Stimulated activated effector memory CD8-positive, alpha-beta T cell treated with anti-CD3 and anti-CD28 coated beads, Interleukin-12 subunit alpha, Interleukin-12 subunit beta, amount 100 ng/mL, for 72 hours (primary cell): Measurements from ENCODE around the gene CCIN.
"Not testable (repeated sequence)": the region's sequence is repeated elsewhere in the genome, so short reads cannot be mapped to it uniquely, and the experiment has no call there.

ENCODE experiments used
- ATAC-seq: fragments of 150-1000 bp; cut with Tn5 transposase; 2 replicates; pipeline ENCODE4 v1.10.0; 2021
- DNase-seq, 2 donors: peaks; one replicate each; pipeline ENCODE4 v3.0.0; 2021 to 2022; ENCODE audit warnings: low spot score in 2 of 2
- H3K27ac Mint-ChIP-seq: one replicate; pipeline ENCODE4 v1.8.0; 2022; ENCODE audit warnings: mild to moderate bottlenecking, mixed read lengths
- H3K36me3 Mint-ChIP-seq: one replicate; pipeline ENCODE4 v1.8.0; 2022; ENCODE audit warnings: mild to moderate bottlenecking, mixed read lengths
- H3K4me1 Mint-ChIP-seq: one replicate; pipeline ENCODE4 v1.8.0; 2022; ENCODE audit warnings: mixed read lengths
- H3K4me3 Mint-ChIP-seq: one replicate; pipeline ENCODE4 v1.8.0; 2022; ENCODE audit warnings: mild to moderate bottlenecking, mixed read lengths
- H3K9me3 Mint-ChIP-seq: one replicate; pipeline ENCODE4 v1.8.0; 2022; ENCODE audit warnings: mixed read lengths

Gene CCIN

GRCh38 chr9:36169166-36169565 is at the start of gene CCIN:
TSS of gene CCIN (plus strand) at chr9:36169388. CDS start at chr9:36169503, 115 bp downstream.
- ATAC-seq (no peak), DNase-seq (no peak)
- peaks cover 5% of the 10 kb centered on the region for H3K4me1 Mint-ChIP-seq
- no peak within 1 kb of the TSS for H3K4me3 Mint-ChIP-seq
- no peak within 1 kb of the TSS for H3K27ac Mint-ChIP-seq
- no peaks in the 10 kb centered on the region for H3K36me3 Mint-ChIP-seq
- no peaks in the 10 kb centered on the region for H3K9me3 Mint-ChIP-seq

GRCh38 chr9:36119476-36119875 is 49.7 kb upstream of the CCIN start:
- no peak overlapping the region for H3K27ac Mint-ChIP-seq
- DNase-seq (no peak), ATAC-seq (no peak)
- no peaks in the 10 kb centered on the region for H3K36me3 Mint-ChIP-seq
- no peaks in the 10 kb centered on the region for H3K4me1 Mint-ChIP-seq
- no peak overlapping the region for H3K4me3 Mint-ChIP-seq
- H3K9me3 Mint-ChIP-seq, result no peaks in the 10 kb centered on the region

GRCh38 chr9:36120705-36121104 is 48.5 kb upstream of the CCIN start:
- ATAC-seq (no peak), DNase-seq (no peak)
- Mint-ChIP-seq H3K27ac (no peak overlapping the region), H3K9me3 (no peaks in the 10 kb centered on the region), H3K36me3 (no peaks in the 10 kb centered on the region), H3K4me3 (no peak overlapping the region), H3K4me1 (peaks cover 7% of the 10 kb centered on the region)

- DNase-seq (no peak), ATAC-seq (no peak)
- H3K4me3 Mint-ChIP-seq, result no peak overlapping the region
- no peaks in the 10 kb centered on the region for H3K36me3 Mint-ChIP-seq
- peak overlapping the region; percentile 67 for H3K27ac Mint-ChIP-seq
- H3K4me1 Mint-ChIP-seq, result peaks cover 11% of the 10 kb centered on the region
- no peaks in the 10 kb centered on the region for H3K9me3 Mint-ChIP-seq
Observed at GRCh38 chr9:36121971-36122370, 47.2 kb upstream of the CCIN start.

GRCh38 chr9:36123515-36123914 is 45.7 kb upstream of the CCIN start:
- ATAC-seq (no peak), DNase-seq (no peak)
- H3K27ac Mint-ChIP-seq, result no peak overlapping the region
- H3K4me3 Mint-ChIP-seq, result no peak overlapping the region
- H3K36me3 Mint-ChIP-seq, result no peaks in the 10 kb centered on the region
- H3K4me1 Mint-ChIP-seq, result peaks cover 27% of the 10 kb centered on the region
- no peaks in the 10 kb centered on the region for H3K9me3 Mint-ChIP-seq

- Mint-ChIP-seq H3K36me3 (no peaks in the 10 kb centered on the region), H3K9me3 (no peaks in the 10 kb centered on the region), H3K4me1 (peaks cover 27% of the 10 kb centered on the region), H3K27ac (no peak overlapping the region), H3K4me3 (no peak overlapping the region)
- DNase-seq (no peak), ATAC-seq (no peak)
Observed at GRCh38 chr9:36125062-36125855, 43.9 kb upstream of the CCIN start.

GRCh38 chr9:36126016-36126730 is 43.0 kb upstream of the CCIN start:
- H3K27ac Mint-ChIP-seq, result no peak overlapping the region

DNA sequence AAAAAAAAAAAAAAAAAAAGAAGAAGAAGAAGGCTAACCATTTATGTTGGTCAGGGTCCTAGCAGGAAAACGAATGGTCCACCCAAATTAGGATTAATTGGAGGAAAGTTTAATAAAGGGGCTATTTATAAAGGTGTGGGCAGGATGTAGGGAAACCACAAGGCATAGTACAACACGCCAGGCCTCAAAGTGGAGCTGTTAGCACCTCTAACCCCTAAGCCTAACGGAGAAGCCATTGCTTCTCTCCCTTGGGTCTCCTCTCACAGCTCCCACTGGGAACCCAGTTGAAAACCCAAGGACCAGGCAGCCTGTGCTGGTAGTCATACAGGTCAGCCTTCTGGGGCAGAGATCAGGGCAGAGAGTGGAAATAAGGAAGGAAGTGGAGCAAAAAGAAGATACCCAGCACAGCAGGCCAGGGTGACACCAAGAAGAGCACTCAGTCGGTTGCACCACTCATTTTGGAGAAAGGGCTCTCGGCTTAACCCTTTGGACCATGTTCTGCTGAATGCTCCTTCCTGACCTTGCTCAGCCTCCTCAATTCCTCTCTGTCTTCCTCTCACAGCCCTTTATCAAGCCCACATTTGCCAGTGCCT is 41.4 kb upstream of the CCIN start:
- Mint-ChIP-seq H3K4me1 (peaks cover 27% of the 10 kb centered on the region), H3K36me3 (no peaks in the 10 kb centered on the region), H3K9me3 (no peaks in the 10 kb centered on the region), H3K4me3 (no peak overlapping the region), H3K27ac (peak overlapping the region; percentile 18)
- DNase-seq (no peak), ATAC-seq (peak; percentile 51)

More at GRCh38 chr9:36126016-36126730, 43.0 kb upstream of the CCIN start:
- Mint-ChIP-seq H3K4me3 (no peak overlapping the region), H3K4me1 (peaks cover 27% of the 10 kb centered on the region), H3K36me3 (no peaks in the 10 kb centered on the region), H3K9me3 (no peaks in the 10 kb centered on the region)
- ATAC-seq (no peak), DNase-seq (no peak)

- Mint-ChIP-seq H3K9me3 (no peaks in the 10 kb centered on the region), H3K27ac (no peak overlapping the region), H3K4me1 (peaks cover 27% of the 10 kb centered on the region), H3K36me3 (no peaks in the 10 kb centered on the region), H3K4me3 (no peak overlapping the region)
- no peak for DNase-seq
- ATAC-seq, result no peak
Observed at GRCh38 chr9:36128349-36128748, 40.8 kb upstream of the CCIN start.

GRCh38 chr9:36129139-36129538 is 40.0 kb upstream of the CCIN start:
- no peak for ATAC-seq
- no peak for DNase-seq
- Mint-ChIP-seq H3K4me3 (no peak overlapping the region), H3K36me3 (no peaks in the 10 kb centered on the region), H3K27ac (no peak overlapping the region), H3K9me3 (no peaks in the 10 kb centered on the region), H3K4me1 (peaks cover 27% of the 10 kb centered on the region)

- not testable (repeated sequence) for H3K36me3 Mint-ChIP-seq, ATAC-seq, H3K27ac Mint-ChIP-seq, DNase-seq, H3K9me3 Mint-ChIP-seq, H3K4me3 Mint-ChIP-seq
- H3K4me1 Mint-ChIP-seq, result peaks cover 26% of the 10 kb centered on the region
Observed at GRCh38 chr9:36131666-36132065, 37.5 kb upstream of the CCIN start.

GRCh38 chr9:36132086-36132485 is 37.1 kb upstream of the CCIN start:
- Mint-ChIP-seq H3K36me3 (peaks cover 3% of the 10 kb centered on the region), H3K27ac (no peak overlapping the region), H3K4me1 (peaks cover 24% of the 10 kb centered on the region), H3K4me3 (no peak overlapping the region), H3K9me3 (no peaks in the 10 kb centered on the region)
- ATAC-seq (no peak), DNase-seq (no peak)

DNA sequence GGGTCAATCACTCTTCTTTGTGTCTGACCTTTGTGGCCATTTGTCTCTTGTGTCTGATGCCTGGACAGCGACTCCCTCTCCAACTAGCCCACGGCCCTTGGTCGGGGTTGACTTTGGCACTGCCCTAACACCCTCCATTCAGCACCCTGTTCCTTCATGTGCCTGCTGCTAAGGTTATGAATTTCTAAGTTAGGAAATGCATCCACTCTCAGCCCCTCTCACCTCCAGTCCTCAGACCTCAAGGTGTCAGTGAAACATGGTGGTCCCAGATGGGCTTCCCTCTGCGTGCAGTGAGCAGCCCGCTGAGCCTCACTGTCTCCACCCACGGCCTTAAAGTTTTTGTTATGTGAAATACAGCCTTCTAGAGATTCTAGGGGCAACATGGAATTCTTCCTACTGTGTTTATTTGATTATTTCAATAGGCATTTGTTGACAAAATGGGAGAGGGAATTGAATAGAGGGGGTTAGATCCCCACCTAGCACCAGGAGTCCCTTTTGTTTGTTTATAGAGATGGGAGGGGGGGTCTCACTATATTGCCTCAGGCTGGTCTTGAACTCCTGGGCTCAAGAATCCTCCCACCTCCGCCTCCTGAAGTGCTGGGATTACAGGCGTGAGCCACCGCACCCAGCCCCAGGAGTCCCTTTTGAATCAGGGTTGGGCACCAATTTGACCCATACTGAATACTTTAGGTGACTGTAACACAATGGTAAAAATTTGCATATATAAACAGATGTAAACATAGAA is 34.3 kb upstream of the CCIN start:
- Mint-ChIP-seq H3K27ac (no peak overlapping the region), H3K4me1 (peaks cover 37% of the 10 kb centered on the region)

DNA sequence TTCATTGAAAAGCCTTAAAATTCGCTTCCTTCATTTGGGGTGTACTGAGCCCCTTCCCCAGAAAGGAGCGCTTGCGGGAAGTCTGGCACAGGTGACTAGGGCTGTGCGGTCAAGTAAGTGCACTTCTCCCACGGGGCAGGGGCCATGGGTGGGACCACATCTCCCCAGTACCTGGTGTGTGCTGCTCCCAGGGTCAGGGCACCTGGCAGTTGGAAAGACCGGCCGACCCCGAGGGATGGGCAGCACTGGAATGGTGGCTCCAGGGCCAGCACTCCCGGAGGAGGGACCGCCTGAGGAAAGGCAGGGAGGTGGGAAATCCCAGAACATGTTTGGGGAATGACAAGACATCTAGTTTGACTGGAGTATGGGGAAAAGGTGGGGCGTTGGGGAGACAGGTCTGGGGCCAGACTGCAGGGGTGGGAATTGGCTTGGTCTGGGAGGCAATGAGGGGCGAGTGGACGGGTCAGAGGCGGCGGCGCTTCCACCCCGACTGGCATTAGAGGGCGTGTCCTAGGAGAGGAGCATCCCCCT is 33.4 kb upstream of the CCIN start:
- H3K36me3 Mint-ChIP-seq, result peaks cover 7% of the 10 kb centered on the region
- no peaks in the 10 kb centered on the region for H3K9me3 Mint-ChIP-seq
- peak overlapping the region; percentile 97 for H3K4me3 Mint-ChIP-seq
- peaks cover 46% of the 10 kb centered on the region for H3K4me1 Mint-ChIP-seq
- DNase-seq (no peak), ATAC-seq (no peak)
- no peak overlapping the region for H3K27ac Mint-ChIP-seq

More for the DNA sequence above, 34.3 kb upstream of the CCIN start:
- Mint-ChIP-seq H3K36me3 (peaks cover 7% of the 10 kb centered on the region), H3K9me3 (no peaks in the 10 kb centered on the region), H3K4me3 (peak overlapping the region; percentile 97)
- no peak for DNase-seq
- ATAC-seq, result no peak
